Epidermal melanocyte (primary cell): ENCODE data around the gene ANKRD45.
"Not testable (repeated sequence)": the region's sequence is repeated elsewhere in the genome, so short reads cannot be mapped to it uniquely, and the experiment has no call there.

Source experiments
- DNase-seq: peaks from one replicate; pipeline ENCODE4 v3.0.0; 2011; ENCODE audit warnings: low spot score; ENCODE audit not compliant: insufficient read length

The ANKRD45 gene

GRCh38 chr1:173646656-173647055 lies 23.0 kb downstream of the ANKRD45 start:
- DNase-seq: no peak

DNA sequence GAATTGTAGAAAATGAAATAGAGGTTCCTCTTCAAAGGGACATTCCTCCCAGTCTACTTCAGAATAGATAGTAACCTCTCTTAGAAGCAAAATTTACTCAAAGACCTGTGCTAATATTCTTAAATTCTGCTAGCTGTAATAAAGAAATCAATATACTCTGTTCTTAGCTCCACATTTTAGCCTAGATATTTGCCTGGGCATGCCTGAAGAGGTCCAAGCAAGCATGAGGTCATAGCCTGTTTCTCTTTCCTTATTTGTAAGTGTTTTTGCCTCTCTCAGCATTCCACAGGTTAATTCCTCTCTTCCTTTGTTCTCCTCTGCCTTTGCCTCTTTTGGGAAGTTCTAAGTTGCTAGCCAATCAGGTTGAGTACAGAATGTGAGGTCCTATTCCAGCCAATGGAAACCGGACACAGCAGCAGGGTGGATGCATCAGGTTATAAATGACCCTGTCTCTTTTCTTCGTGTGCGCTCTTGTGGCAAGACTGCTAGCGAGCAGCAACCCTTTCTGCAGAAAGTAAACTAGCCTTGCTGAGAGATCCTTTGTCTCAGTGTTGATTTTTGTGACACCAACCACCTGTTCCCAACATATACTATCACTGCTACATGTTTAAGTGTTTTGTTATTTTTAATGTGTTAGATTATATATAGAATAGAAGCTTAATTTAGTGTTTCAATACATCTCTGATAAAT lies 27.1 kb downstream of the ANKRD45 start:
- not testable (repeated sequence) for DNase-seq

DNA sequence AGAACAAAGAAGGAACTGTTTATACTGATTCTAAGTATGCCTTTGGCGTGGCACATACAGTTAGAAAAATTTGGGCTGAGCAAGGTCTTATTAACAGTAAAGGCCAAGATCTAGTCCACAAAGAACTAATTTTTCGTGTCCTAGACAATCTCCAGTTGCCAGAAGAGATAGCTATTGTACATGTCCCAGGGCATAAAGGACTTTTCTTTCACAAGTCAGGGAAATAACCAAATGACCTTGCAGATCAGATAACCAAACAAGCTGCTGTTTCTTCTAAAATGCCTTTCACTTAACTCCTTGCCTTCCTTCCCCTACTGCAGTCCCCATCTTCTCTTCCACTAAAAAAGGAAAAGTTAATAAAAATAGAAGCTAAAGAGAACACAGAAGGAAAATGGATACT lies 30.5 kb downstream of the ANKRD45 start:
- DNase-seq: no peak

GRCh38 chr1:173638043-173639021 lies 31.3 kb downstream of the ANKRD45 start:
- DNase-seq: no peak

DNA sequence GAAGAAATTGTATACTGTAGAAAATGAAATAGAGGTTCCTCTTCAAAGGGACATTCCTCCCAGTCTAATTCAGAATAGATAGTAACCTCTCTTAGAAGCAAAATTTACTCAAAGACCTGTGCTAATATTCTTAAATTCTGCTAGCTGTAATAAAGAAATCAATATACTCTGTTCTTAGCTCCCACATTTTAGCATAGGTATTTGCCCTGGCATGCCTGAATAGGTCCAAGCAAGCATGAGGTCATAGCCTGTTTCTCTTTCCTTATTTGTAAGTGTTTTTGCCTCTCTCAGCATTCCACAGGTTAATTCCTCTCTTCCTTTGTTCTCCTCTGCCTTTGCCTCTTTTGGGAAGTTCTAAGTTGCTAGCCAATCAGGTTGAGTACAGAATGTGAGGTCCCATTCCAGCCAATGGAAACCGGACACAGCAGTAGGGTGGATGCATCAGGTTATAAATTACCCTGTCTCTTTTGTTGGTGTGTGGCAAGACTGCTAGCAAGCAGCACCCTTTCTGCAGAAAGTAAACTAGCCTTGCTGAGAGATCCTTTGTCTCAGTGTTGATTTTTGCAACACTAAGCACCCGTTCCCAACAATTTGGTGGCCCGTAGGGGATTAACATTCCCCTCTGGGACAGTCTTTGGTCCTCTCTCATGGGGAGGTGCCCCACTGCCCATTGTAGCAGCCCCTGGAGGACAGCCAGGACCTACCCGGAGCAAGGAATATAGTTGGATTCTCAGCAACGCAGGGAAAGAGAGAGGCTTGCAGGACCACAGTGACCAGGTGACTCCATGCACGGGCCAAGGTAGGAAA lies 32.2 kb downstream of the ANKRD45 start:
- not testable (repeated sequence) for DNase-seq

- no peak for DNase-seq
Measured at GRCh38 chr1:173635116-173635515, 34.5 kb downstream of the ANKRD45 start, which contains the start of gene TEX50. TSS of gene TEX50 (plus strand) at chr1:173635338. CDS start at chr1:173635522, 184 bp downstream.

DNA sequence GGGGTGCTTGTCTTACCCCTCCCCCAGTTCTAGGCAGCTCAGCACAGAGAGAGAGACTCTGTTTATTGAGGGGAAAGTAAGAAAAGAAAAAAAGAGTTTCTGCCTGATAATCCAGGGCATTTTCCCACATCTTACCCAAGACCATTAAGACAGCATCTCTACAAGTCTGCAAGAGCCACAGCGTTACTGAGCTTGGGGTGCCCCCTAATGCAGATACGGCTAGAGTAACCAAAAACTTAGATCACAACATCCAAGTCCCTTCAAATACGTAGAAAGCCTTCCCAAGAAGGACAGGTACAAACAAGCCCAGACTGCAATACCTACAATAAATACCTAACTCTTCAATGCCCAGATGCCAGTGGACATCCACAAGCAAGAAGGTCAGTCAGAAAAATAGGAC lies 40.8 kb downstream of the ANKRD45 start:
- DNase-seq: no peak

- DNase-seq: no peak
Measured at GRCh38 chr1:173627269-173627668, 42.4 kb downstream of the ANKRD45 start.

- no peak for DNase-seq
Measured at GRCh38 chr1:173616859-173617258, 52.8 kb downstream of the ANKRD45 start.

DNA sequence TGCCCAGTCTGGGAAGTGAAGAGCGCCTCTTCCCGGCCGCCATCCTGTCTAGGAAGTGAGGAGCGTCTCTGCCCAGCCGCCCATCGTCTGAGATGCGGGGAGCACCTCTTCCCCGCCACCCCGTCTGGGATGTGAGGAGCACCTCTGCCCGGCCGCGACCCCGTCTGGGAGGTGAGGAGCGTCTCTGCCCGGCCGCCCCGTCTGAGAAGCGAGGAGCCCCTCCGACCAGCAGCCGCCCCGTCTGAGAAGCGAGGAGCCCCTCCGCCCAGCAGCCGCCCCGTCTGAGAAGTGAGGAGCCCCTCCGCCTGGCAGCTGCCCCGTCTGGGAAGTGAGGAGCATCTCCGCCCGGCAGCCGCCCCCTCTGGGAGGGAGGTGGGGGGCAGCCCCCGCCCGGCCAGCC lies 56.6 kb downstream of the ANKRD45 start:
- not testable (repeated sequence) for DNase-seq

GRCh38 chr1:173608503-173609216 lies 61.0 kb downstream of the ANKRD45 start:
- DNase-seq: no peak

- no peak for DNase-seq
Measured at GRCh38 chr1:173603056-173603591, 66.5 kb downstream of the ANKRD45 start, which contains the start of gene SLC9C2. TSS of gene SLC9C2 (minus strand) at chr1:173603072. CDS start at chr1:173601776, 1,296 bp downstream.

DNA sequence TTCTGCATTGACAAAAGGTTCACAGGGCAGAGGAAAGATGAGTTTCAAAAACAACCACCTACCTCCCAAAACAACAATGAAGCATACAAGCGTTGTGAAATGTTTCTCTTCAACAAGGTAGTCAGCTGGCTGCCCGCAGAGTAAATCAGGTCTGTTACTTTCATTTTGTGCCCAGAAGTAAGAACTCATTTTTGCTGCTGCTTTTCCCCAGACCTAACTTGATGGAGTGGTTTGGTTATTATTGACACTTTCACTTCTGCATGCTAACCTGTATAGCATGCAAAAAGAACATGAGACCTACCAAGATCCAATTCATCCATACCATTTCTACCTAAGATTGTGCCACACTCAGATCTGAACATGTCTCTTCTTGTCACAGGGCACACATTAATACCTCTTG lies 68.1 kb downstream of the ANKRD45 start:
- no peak for DNase-seq

DNA sequence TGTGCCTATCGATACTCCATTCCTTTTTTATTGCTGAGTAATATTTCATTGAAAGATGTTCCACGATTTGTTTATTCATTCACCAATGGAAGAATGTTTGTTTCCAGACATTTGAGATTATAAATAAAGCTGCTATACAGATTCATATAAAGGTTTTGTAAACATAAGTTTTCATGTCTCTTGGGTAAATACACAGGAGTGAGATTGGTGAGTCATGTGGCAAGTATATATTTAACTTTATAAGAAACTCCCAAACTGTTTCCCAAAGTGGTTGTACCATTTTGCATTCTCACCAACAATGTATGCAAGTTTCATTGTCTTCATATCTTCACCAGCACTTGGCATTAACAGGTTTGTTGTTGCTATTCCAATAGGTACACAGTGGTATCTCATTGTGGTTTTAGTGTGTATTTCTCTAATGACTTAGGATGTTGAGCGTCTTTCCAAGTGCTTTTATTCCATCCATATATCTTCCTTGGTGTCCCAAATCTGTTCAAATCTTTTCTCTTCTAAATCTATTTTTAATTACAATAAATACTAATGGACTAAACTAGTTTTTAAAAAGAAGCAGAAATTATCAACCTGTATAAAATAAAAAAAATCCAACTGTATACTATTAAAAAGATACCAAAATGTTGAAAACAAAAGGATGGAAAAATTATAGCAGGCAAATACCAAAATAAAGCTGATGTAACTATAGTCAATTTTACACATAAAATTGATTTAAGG lies 73.4 kb downstream of the ANKRD45 start:
- DNase-seq: no peak

- not testable (repeated sequence) for DNase-seq
Measured at GRCh38 chr1:173591138-173591537, 78.5 kb downstream of the ANKRD45 start.

GRCh38 chr1:173590557-173590956 lies 79.1 kb downstream of the ANKRD45 start:
- DNase-seq: no peak

GRCh38 chr1:173581383-173582079 lies 88.1 kb downstream of the ANKRD45 start:
- DNase-seq: no peak

DNA sequence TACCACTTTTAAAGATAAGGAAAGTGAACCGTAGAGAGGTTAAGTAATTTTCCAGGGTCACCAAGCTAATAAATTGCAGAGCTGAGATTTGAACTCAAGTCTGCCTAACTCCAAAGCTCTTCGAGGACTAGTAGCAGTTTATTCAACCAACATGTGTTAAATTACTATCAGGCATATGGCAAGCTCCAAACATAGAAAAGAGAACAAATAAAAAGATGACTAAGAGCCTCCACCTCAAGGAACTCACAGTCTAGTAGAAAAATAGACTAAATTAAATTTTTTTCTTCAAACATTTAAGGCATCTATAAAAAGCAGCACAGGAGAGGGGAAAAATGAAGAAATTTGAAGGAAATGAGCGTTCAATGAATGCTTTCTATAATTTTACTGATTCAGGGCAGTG lies 89.0 kb downstream of the ANKRD45 start:
- DNase-seq: no peak

DNA sequence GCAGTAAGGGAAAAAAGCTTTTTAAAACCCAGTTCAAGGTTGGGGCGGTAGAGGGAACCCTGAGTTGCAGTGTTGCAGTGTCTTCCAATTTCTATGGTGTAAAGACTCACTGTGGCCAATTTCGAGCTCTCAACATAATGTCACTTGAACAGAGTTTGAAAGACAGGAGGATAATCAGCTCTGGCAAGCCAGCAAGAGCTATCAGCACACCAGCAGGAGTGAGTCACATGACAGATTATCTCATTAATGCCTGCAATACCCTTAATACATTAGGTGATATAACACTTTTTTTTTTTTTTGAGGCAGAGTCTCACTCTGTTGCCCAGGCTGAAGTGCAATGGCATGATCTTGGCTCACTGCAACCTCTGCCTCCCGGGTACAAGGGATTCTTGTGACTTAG lies 89.6 kb downstream of the ANKRD45 start:
- DNase-seq: no peak
